HepG2 (cell line): ENCODE results near the gene IL36B.

ENCODE experiments used
- FOSL1 ChIP-seq: sonication (generic); formaldehyde crosslinking; IDR thresholded peaks from 2 replicates; pipeline ENCODE4 v1.9.0; 2021; ENCODE audit warnings: missing genetic modification reagents, borderline replicate concordance
- IRF2 ChIP-seq: IDR thresholded peaks from 2 replicates; pipeline ENCODE4 v1.6.1; 2018; ENCODE audit warnings: missing genetic modification reagents, missing compliant biosample characterization
- SAFB2 ChIP-seq: sonication (generic); formaldehyde crosslinking; IDR thresholded peaks from 2 replicates; pipeline ENCODE4 v1.5.1; 2020; ENCODE audit warnings: missing genetic modification reagents, low read depth, mild to moderate bottlenecking, borderline replicate concordance
- SP5 ChIP-seq: IDR thresholded peaks from 2 replicates; pipeline ENCODE4 v1.6.1; 2016; ENCODE audit warnings: low read depth, borderline replicate concordance
- SRF ChIP-seq: IDR thresholded peaks from 2 replicates; pipeline ENCODE4 v1.6.1; 2011; ENCODE audit warnings: mild to moderate bottlenecking, low read depth, low read length, moderate library complexity
- TOE1 ChIP-seq: sonication (generic); formaldehyde crosslinking; IDR thresholded peaks from 2 replicates; pipeline ENCODE4 v1.4.0; 2020; ENCODE audit warnings: mild to moderate bottlenecking, missing genetic modification reagents
- XBP1 ChIP-seq: sonication (generic); formaldehyde crosslinking; IDR thresholded peaks from 2 replicates; pipeline ENCODE4 v1.5.0; 2020; ENCODE audit warnings: missing genetic modification reagents
- ZNF350 ChIP-seq: sonication (generic); formaldehyde crosslinking; IDR thresholded peaks from 2 replicates; pipeline ENCODE4 v1.4.0; 2020; ENCODE audit warnings: mild to moderate bottlenecking, low read depth, missing genetic modification reagents, borderline replicate concordance
- TF ChIP-seq, protein P1 (sequence below): sonication (generic); formaldehyde crosslinking; IDR thresholded peaks from 2 replicates; pipeline ENCODE4 v1.5.0; 2020; ENCODE audit warnings: mild to moderate bottlenecking, missing genetic modification reagents, moderate library complexity
- TF ChIP-seq, protein P2 (sequence below): sonication (generic); formaldehyde crosslinking; IDR thresholded peaks from 2 replicates; pipeline ENCODE4 v1.5.1; 2020; ENCODE audit warnings: mild to moderate bottlenecking, moderate library complexity, missing genetic modification reagents
- TF ChIP-seq, protein P3 (sequence below): sonication (generic); formaldehyde crosslinking; conservative IDR thresholded peaks from 2 replicates; pipeline ENCODE4 v1.4.0; 2020; ENCODE audit warnings: missing genetic modification reagents

DNA sequence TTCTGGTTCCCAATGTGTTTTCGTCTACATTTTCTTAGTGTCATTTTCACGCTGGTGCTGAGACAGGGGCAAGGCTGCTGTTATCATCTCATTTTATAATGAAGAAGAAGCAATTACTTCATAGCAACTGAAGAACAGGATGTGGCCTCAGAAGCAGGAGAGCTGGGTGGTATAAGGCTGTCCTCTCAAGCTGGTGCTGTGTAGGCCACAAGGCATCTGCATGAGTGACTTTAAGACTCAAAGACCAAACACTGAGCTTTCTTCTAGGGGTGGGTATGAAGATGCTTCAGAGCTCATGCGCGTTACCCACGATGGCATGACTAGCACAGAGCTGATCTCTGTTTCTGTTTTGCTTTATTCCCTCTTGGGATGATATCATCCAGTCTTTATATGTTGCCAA is 67.6 kb downstream of the IL36B start:
- TF ChIP-seq SRF (no peak), SP5 (CRISPR knock-in tag) (no peak), TOE1 (CRISPR knock-in tag) (no peak), FOSL1 (no peak), ZNF350 (CRISPR knock-in tag) (no peak), XBP1 (CRISPR knock-in tag) (no peak), IRF2 (no peak), SAFB2 (CRISPR knock-in tag) (no peak)
- TF ChIP-seq, protein P1, sequence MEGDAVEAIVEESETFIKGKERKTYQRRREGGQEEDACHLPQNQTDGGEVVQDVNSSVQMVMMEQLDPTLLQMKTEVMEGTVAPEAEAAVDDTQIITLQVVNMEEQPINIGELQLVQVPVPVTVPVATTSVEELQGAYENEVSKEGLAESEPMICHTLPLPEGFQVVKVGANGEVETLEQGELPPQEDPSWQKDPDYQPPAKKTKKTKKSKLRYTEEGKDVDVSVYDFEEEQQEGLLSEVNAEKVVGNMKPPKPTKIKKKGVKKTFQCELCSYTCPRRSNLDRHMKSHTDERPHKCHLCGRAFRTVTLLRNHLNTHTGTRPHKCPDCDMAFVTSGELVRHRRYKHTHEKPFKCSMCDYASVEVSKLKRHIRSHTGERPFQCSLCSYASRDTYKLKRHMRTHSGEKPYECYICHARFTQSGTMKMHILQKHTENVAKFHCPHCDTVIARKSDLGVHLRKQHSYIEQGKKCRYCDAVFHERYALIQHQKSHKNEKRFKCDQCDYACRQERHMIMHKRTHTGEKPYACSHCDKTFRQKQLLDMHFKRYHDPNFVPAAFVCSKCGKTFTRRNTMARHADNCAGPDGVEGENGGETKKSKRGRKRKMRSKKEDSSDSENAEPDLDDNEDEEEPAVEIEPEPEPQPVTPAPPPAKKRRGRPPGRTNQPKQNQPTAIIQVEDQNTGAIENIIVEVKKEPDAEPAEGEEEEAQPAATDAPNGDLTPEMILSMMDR (CRISPR knock-in tag) = no peak
- TF ChIP-seq, protein P2, sequence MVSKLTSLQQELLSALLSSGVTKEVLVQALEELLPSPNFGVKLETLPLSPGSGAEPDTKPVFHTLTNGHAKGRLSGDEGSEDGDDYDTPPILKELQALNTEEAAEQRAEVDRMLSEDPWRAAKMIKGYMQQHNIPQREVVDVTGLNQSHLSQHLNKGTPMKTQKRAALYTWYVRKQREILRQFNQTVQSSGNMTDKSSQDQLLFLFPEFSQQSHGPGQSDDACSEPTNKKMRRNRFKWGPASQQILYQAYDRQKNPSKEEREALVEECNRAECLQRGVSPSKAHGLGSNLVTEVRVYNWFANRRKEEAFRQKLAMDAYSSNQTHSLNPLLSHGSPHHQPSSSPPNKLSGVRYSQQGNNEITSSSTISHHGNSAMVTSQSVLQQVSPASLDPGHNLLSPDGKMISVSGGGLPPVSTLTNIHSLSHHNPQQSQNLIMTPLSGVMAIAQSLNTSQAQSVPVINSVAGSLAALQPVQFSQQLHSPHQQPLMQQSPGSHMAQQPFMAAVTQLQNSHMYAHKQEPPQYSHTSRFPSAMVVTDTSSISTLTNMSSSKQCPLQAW = no peak
- TF ChIP-seq, protein P3, sequence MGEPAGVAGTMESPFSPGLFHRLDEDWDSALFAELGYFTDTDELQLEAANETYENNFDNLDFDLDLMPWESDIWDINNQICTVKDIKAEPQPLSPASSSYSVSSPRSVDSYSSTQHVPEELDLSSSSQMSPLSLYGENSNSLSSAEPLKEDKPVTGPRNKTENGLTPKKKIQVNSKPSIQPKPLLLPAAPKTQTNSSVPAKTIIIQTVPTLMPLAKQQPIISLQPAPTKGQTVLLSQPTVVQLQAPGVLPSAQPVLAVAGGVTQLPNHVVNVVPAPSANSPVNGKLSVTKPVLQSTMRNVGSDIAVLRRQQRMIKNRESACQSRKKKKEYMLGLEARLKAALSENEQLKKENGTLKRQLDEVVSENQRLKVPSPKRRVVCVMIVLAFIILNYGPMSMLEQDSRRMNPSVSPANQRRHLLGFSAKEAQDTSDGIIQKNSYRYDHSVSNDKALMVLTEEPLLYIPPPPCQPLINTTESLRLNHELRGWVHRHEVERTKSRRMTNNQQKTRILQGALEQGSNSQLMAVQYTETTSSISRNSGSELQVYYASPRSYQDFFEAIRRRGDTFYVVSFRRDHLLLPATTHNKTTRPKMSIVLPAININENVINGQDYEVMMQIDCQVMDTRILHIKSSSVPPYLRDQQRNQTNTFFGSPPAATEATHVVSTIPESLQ = no peak
